ENCODE data around the gene FBRSL1.

GRCh38 chr12:132487311-132487741 is 2.6 kb upstream of the FBRSL1 start:
- no peak for TF ChIP-seq POLR2A (IDR thresholded peaks at IDR 0.05)
- no peak for TF ChIP-seq CTCF (IDR thresholded peaks at IDR 0.05)

Data from sigmoid colon (tissue), 3 donors.